GM12874 (cell line): Measurements from ENCODE around the gene MRPL49.

Source experiments
- CTCF ChIP-seq: IDR thresholded peaks from 2 replicates; pipeline ENCODE4 v1.5.1; 2011; ENCODE audit warnings: low read depth, mild to moderate bottlenecking, control low read depth, low read length, moderate library complexity; ENCODE audit not compliant: insufficient read depth

Gene MRPL49

GRCh38 chr11:65124480-65125196 is 2.5 kb downstream of the MRPL49 start:
- TF ChIP-seq CTCF: no peak

GRCh38 chr11:65125197-65126056 is 3.3 kb downstream of the MRPL49 start:
- no peak for TF ChIP-seq CTCF

DNA sequence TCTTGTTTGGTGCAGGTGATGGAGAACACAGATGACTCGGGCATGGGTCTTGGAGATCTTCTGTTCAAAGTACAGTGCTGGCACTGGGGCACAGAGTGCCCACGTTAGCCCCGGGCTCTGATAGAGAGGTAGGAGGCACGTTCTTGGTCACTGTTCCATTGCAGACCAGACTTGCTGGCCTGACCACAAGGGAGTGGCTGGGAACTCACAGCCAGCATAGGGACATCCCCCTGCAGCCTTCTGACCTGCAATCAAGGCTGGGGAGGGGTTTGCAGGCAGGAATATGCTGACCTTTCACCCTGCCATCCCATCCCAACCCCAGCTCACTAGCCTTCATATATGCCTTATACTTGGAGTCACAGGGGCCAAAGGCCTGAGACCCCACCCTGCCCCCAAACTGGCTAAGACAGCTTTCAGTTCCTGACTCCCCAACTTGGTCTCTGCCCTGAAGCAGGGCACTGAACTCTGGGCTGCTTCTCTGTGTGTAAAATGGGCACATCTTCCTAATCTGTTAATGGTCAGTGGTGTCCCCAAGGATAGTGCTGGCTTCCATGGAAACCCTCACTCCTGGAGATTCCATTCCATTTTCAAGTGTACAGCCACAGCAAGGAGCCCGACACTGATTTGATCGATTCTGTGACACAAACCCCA is 4.6 kb downstream of the MRPL49 start:
- no peak for TF ChIP-seq CTCF

- TF ChIP-seq CTCF: no peak
These were observed 5.5 kb downstream of the MRPL49 start for GRCh38 chr11:65127473-65128181.

- no peak for TF ChIP-seq CTCF
These were observed 6.3 kb downstream of the MRPL49 start for GRCh38 chr11:65128182-65129145.

- no peak for TF ChIP-seq CTCF
These were observed 7.7 kb downstream of the MRPL49 start for GRCh38 chr11:65129649-65130441.
